HG03565 (cell line): ENCODE results near the gene ACMSD.
"Not testable (repeated sequence)": the region's sequence is repeated elsewhere in the genome, so short reads cannot be mapped to it uniquely, and the experiment has no call there.

ENCODE experiments used
- ATAC-seq: cut with Tn5 transposase; IDR thresholded peaks from one replicate; pipeline ENCODE4 v1.9.1; 2021; ENCODE audit warnings: mild to moderate bottlenecking, moderate library complexity; ENCODE audit not compliant: unreplicated experiment

Gene ACMSD

GRCh38 chr2:134900151-134900550 lies 61.7 kb downstream of the ACMSD start:
- ATAC-seq, result no peak

GRCh38 chr2:134903701-134904100 lies 65.3 kb downstream of the ACMSD start:
- not testable (repeated sequence) for ATAC-seq

- no peak for ATAC-seq
Observed at GRCh38 chr2:134905168-134905567, 66.8 kb downstream of the ACMSD start.

GRCh38 chr2:134906726-134907125 lies 68.3 kb downstream of the ACMSD start:
- no peak for ATAC-seq

GRCh38 chr2:134907441-134908116 lies 69.2 kb downstream of the ACMSD start:
- not testable (repeated sequence) for ATAC-seq

- ATAC-seq, result no peak
Observed at GRCh38 chr2:134910763-134911399, 72.5 kb downstream of the ACMSD start.

GRCh38 chr2:134911400-134911785 lies 73.0 kb downstream of the ACMSD start:
- no peak for ATAC-seq

- ATAC-seq, result no peak
Observed at GRCh38 chr2:134912361-134912760, 73.9 kb downstream of the ACMSD start.

- no peak for ATAC-seq
Observed at GRCh38 chr2:134917360-134917865, 79.0 kb downstream of the ACMSD start.

- peak; percentile 63 for ATAC-seq
Observed at GRCh38 chr2:134917888-134918525, 79.6 kb downstream of the ACMSD start.

- peak; percentile 82 for ATAC-seq
Observed at GRCh38 chr2:134918526-134919340, 80.3 kb downstream of the ACMSD start, which contains the start of gene CCNT2. Gene CCNT2 (plus strand): TSS chr2:134918822. CDS start chr2:134918855, 33 bp downstream.

GRCh38 chr2:134919341-134920210 lies 81.2 kb downstream of the ACMSD start:
- no peak for ATAC-seq

- ATAC-seq, result no peak
Observed at GRCh38 chr2:134924912-134925311, 86.5 kb downstream of the ACMSD start.

- no peak for ATAC-seq
Observed at GRCh38 chr2:134926231-134926931, 88.0 kb downstream of the ACMSD start.

GRCh38 chr2:134927195-134927594 lies 88.8 kb downstream of the ACMSD start:
- no peak for ATAC-seq

GRCh38 chr2:134932864-134933526 lies 94.6 kb downstream of the ACMSD start:
- ATAC-seq, result no peak

- ATAC-seq, result no peak
Observed at GRCh38 chr2:134933732-134934131, 95.3 kb downstream of the ACMSD start.

GRCh38 chr2:134934150-134934549 lies 95.7 kb downstream of the ACMSD start:
- no peak for ATAC-seq

- no peak for ATAC-seq
Observed at GRCh38 chr2:134934641-134935040, 96.2 kb downstream of the ACMSD start.
